Smooth muscle cell of the coronary artery (primary cell): ENCODE measurements around the gene MAPK10. TPM values are rescaled to one million over a fixed set of nuclear protein-coding genes. Genes with fewer than 3 reads are reported as not detected.

Experiments
- total RNA-seq: library from RNA; depleted of rRNA; stranded (reverse); fragments of >200 nt; gene quantifications from 2 replicates; pipeline ENCODE4 v1.2.3, GENCODE V29; 2014; ENCODE audit warnings: low replicate concordance

The MAPK10 gene
- 10.2 and 12.3 TPM in 2 replicates for total RNA-seq

GRCh38 chr4:86359944-86360478 is at the start of gene MAPK10:
MAPK10 (minus strand) TSS chr4:86360053.

Other genes with a start within 250 kb of the MAPK10 start
- gene PTPN13, start 234.3 kb upstream of the MAPK10 start, total RNA-seq = 21.7 and 35.5 TPM in 2 replicates